ENCODE data around the gene CHRNA5. TPM values are rescaled to one million over a fixed set of nuclear protein-coding genes. Genes with fewer than 3 reads are reported as not detected.

CHRNA5 gene
- polyA plus RNA-seq, 2 of the 4 experiments (the other 2 are of a cell fraction) = 29.8 to 49.6 TPM

GRCh38 chr15:78620021-78620526, 54.8 kb downstream of the CHRNA5 start:
- ATAC-seq (peak; percentile 63 to 87), FAIRE-seq (no peak), DNase-seq (ENCODE audit: low read depth in 1 of 2, low spot score in 1 of 2) (peak; percentile 69 to 70)
- H3K4me3 ChIP-seq = peak overlapping the region; percentile 51
- ChIA-PET CTCF (interaction anchor here (0.8 to 19.2 kb wide), 16 partner anchors 14 to 407 kb away, joined by 3 to 256 read pairs (median 7); partner anchors contain the start of gene CHRNB4), POLR2A (interaction anchor here (1.3 kb wide), 1 partner anchor 120 kb away, joined by 4 read pairs; no protein-coding TSS in a partner anchor)
- TF ChIP-seq HOXA7 (CRISPR knock-in tag; IDR thresholded peaks at IDR 0.05) (no peak), MAZ (IDR thresholded peaks at IDR 0.05; ENCODE audit: borderline replicate concordance, low read depth, low read length) (no peak), RCOR1 (IDR thresholded peaks at IDR 0.05; ENCODE audit: low read depth, low read length) (no peak), NR3C1 (IDR thresholded peaks at IDR 0.05) (no peak), HDAC2 (IDR thresholded peaks at IDR 0.05) (peak; percentile 59; the same call in 1 of the 2 replicates), FOSB (CRISPR knock-in tag; IDR thresholded peaks at IDR 0.05) (no peak), KDM1A (IDR thresholded peaks at IDR 0.05; ENCODE audit: low read depth) (no peak), SMC3 (IDR thresholded peaks at IDR 0.05) (0 out of 3 replicates have a peak, but pooled peaks have one; percentile 9), RNF2 (IDR thresholded peaks at IDR 0.05; ENCODE audit: borderline replicate concordance, low read depth) (0 out of 2 replicates have a peak, but pooled peaks have one; percentile 32), FOXS1 (CRISPR knock-in tag; IDR thresholded peaks at IDR 0.05) (no peak), RAD21 (conservative IDR thresholded peaks at IDR 0.05 in 1 of 2, IDR thresholded peaks at IDR 0.05 in 1 of 2) (no peak), USF2 (IDR thresholded peaks at IDR 0.05) (no peak)
- TF ChIP-seq, protein P1, sequence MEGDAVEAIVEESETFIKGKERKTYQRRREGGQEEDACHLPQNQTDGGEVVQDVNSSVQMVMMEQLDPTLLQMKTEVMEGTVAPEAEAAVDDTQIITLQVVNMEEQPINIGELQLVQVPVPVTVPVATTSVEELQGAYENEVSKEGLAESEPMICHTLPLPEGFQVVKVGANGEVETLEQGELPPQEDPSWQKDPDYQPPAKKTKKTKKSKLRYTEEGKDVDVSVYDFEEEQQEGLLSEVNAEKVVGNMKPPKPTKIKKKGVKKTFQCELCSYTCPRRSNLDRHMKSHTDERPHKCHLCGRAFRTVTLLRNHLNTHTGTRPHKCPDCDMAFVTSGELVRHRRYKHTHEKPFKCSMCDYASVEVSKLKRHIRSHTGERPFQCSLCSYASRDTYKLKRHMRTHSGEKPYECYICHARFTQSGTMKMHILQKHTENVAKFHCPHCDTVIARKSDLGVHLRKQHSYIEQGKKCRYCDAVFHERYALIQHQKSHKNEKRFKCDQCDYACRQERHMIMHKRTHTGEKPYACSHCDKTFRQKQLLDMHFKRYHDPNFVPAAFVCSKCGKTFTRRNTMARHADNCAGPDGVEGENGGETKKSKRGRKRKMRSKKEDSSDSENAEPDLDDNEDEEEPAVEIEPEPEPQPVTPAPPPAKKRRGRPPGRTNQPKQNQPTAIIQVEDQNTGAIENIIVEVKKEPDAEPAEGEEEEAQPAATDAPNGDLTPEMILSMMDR (IDR thresholded peaks at IDR 0.05) = peak; percentile 59; the same call in 2 of the 3 replicates
- H3K9me3 ChIP-seq = no peaks in the 10 kb centered on the region
- peak overlapping the region in 1 of 2 experiments; percentile 57; a peak in 3 of 6 replicates for H3K27ac ChIP-seq
- peak overlapping the region; percentile 99 for H3K4me2 ChIP-seq
- WGBS (ENCODE audit: missing lambda C conversion rate) = 15% methylated on average over 19 of the region's 41 CpGs
- peaks cover 14% of the 10 kb centered on the region; the same call in 2 of the 3 replicates for H3K4me1 ChIP-seq

DNA sequence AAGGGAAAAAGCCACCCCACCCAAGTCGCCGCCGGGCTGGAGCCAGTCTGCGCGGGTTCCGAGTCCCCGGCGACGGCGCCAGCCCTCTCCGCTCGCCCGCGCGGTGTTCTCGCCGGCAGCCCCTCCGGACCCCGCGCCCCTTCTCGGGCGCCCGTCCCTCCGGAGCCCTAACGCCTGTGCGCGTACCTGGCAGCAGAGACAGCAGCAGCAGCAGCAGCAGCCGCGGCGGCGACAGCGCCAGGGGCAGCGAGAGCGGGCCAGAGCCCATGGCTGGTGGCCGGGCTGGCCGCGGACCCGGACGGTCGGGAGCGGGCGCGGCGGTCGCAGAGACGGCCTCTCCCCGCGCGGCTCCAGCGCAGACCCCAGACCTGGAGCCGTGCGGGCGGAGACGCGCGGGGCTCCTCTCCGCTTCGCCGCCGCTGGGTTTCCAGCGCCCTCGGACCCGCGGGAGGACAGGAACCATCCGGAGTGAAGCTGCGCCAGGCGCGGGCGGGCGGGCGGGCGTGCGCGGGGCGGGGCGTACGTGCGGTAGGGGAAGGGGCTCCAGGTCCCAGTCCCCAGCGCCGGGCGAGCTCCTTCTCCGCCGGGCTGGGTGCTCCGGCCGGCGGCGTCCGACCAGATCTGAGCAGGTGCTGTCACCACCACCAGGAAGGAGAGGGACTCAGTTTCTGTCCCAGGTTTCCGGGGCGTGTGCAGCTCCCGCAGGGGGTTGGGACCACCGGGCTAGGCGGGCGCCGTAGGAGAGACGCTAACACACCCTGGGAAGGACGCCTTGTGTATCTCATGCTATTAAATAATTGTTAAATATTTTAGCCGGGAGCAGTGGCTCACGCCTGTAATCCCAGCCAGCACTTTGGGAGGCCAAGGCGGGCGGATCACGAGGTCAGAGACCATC, 55.5 kb downstream of the CHRNA5 start, which contains the start of gene CHRNA3:
Gene CHRNA3 (minus strand): TSS at position 470 of the 895 bp plus-strand sequence. CDS start 202 bp downstream, at position 268.
- H3K4me3 ChIP-seq = peak within 1 kb of the TSS; percentile 51
- CTCF ChIA-PET = interaction anchor here (0.8 to 19.2 kb wide), 10 partner anchors 15 to 406 kb away, joined by 3 to 256 read pairs (median 5); partner anchors contain the start of gene CHRNB4
- WGBS (ENCODE audit: missing lambda C conversion rate) = 16% methylated on average over 23 of the region's 102 CpGs

GRCh38 chr15:78621810-78622402, 56.6 kb downstream of the CHRNA5 start:
- CTCF ChIA-PET = interaction anchor here (1.6 to 19.2 kb wide), 4 partner anchors 14 to 129 kb away, joined by 10 to 256 read pairs (median 126); partner anchors contain the start of gene CHRNB4
- TF ChIP-seq ZNF302 (CRISPR knock-in tag; IDR thresholded peaks at IDR 0.05) (no peak), ZC3H11A (IDR thresholded peaks at IDR 0.05) (no peak), USF2 (IDR thresholded peaks at IDR 0.05) (no peak), KDM1A (IDR thresholded peaks at IDR 0.05; ENCODE audit: low read depth) (no peak), CEBPB (IDR thresholded peaks at IDR 0.05) (no peak), NR3C1 (IDR thresholded peaks at IDR 0.05) (no peak)
- 86% methylated on average over 10 of the region's 10 CpGs for WGBS (ENCODE audit: missing lambda C conversion rate)
- Histone ChIP-seq H3K4me1 (peaks cover 14% of the 10 kb centered on the region; the same call in 2 of the 3 replicates), H3K27ac (no peak overlapping the region), H3K9me3 (no peaks in the 10 kb centered on the region), H3K4me3 (no peak overlapping the region), H3K4me2 (no peak overlapping the region)
- no peak for FAIRE-seq
- POLR2A ChIA-PET = no interaction called here
- no peak for ATAC-seq
- no peak for DNase-seq (ENCODE audit: low read depth in 1 of 2, low spot score in 1 of 2)

More for the DNA sequence above, 55.5 kb downstream of the CHRNA5 start, which contains the start of gene CHRNA3:
- no peak for DNase-seq (ENCODE audit: low read depth in 1 of 2, low spot score in 1 of 2)
- Histone ChIP-seq H3K9me3 (no peaks in the 10 kb centered on the region), H3K27ac (peak within 1 kb of the TSS in 1 of 2 experiments; percentile 57; a peak in 3 of 6 replicates), H3K4me1 (peaks cover 14% of the 10 kb centered on the region; the same call in 2 of the 3 replicates), H3K4me2 (peak within 1 kb of the TSS; percentile 99)
- FAIRE-seq = no peak
- POLR2A ChIA-PET = interaction anchor here (1.3 kb wide), 1 partner anchor 120 kb away, joined by 4 read pairs; no protein-coding TSS in a partner anchor
- TF ChIP-seq KDM5A (IDR thresholded peaks at IDR 0.05) = no peak
- TF ChIP-seq JUN (IDR thresholded peaks at IDR 0.05) = 0 out of 5 replicates have a peak, but pooled peaks of 1 of the 2 experiments have one; percentile 16
- TF ChIP-seq RARB (CRISPR knock-in tag; IDR thresholded peaks at IDR 0.05) = no peak
- peak; percentile 27 to 50; a peak in 5 of 6 replicates for ATAC-seq

Measured in A549 (cell line).